NB4 (cell line): ENCODE measurements around the gene S100A13.

Source experiments
- CTCF ChIP-seq: IDR thresholded peaks from one replicate; pipeline ENCODE4 v1.5.1; 2012; ENCODE audit warnings: low read depth, low read length
- POLR2A ChIP-seq: IDR thresholded peaks from 2 replicates; pipeline ENCODE4 v1.6.1; 2011; ENCODE audit warnings: mild to moderate bottlenecking; ENCODE audit not compliant: insufficient read length; ENCODE audit errors: extremely low read depth

- TF ChIP-seq CTCF, result peak; percentile 58
- TF ChIP-seq POLR2A, result peak; percentile 54
Observed at GRCh38 chr1:153626904-153627714, at the start of gene S100A13.
